ENCODE results near the gene HES7.

The HES7 gene

GRCh38 chr17:8095361-8095760 is 28.5 kb downstream of the HES7 start:
- Histone ChIP-seq H3K4me3 (replicated peaks; ENCODE audit: low read depth, low read length) (no peak overlapping the region), H3K27me3 (replicated peaks; ENCODE audit: control insufficient read depth, insufficient read depth, low read length) (no peaks in the 10 kb centered on the region; the same call in 1 of the 2 replicates)
- DNase-seq (ENCODE audit: extremely low read depth, insufficient read length), result no peak

DNA sequence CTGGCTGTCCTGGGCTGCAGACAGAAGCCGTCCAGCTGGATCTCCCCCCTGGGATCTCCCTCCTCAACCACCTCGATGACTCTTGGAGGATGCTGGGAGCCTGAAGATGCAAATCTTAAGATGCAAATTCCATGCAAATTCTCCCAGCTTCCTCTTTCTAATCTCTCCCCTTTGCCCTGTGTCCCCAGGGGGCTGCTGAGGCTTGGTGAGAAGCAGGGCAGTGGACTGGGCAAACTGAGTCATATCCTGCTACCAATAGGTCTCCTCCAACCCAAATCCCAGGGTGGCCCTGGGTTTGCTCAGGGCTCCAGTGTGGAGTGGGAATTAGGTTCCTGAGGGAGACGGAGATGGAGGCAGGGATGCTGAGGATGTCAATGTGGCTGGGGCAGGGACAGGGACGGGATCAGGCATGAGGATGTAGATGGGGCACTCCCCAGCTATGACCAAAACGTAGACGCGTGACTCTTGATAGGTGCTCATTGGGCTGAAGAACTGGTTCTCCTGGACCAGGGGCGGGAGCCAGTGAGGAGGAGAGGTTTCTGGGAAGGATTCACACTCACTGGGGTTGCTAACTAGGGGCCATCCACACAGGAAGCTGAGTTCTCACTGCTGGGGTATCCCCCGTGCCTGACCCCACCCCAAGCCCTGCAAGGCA is 32.7 kb downstream of the HES7 start:
- H3K27me3 ChIP-seq (replicated peaks; ENCODE audit: control insufficient read depth, insufficient read depth, low read length), result no peaks in the 10 kb centered on the region; the same call in 1 of the 2 replicates
- no peaks in the 10 kb centered on the region for H3K36me3 ChIP-seq (ENCODE audit: control insufficient read depth, insufficient read depth, low read length)
- peak; percentile 63 for DNase-seq (ENCODE audit: extremely low read depth, insufficient read length)
- no peak overlapping the region for H3K4me3 ChIP-seq (replicated peaks; ENCODE audit: low read depth, low read length)
- no peak for TF ChIP-seq CTCF (IDR thresholded peaks at IDR 0.05; ENCODE audit: insufficient read depth, low read length, poor library complexity, severe bottlenecking)

More at GRCh38 chr17:8095361-8095760, 28.5 kb downstream of the HES7 start:
- TF ChIP-seq CTCF (IDR thresholded peaks at IDR 0.05; ENCODE audit: insufficient read depth, low read length, poor library complexity, severe bottlenecking), result no peak
- H3K36me3 ChIP-seq (ENCODE audit: control insufficient read depth, insufficient read depth, low read length), result no peaks in the 10 kb centered on the region

DNA sequence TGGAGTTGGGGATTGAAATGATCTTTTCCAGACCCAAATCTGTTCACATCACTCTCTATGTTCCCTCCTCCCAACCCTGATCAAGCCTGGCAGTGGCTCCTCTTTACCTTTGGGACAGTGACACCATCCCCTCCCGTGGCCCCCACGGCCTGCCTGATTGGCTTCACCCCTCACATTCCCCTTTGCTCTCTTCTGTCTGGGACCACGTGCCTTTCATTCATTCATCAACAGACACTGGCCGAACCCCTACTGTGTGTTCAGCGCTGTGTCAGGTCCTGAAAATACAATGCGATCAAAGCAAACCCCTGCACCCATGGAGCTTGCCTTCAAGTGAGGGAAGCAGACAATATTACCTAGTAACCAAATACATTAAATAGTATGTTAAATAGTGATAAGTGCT is 34.2 kb downstream of the HES7 start:
- Histone ChIP-seq H3K27me3 (replicated peaks; ENCODE audit: control insufficient read depth, insufficient read depth, low read length) (no peaks in the 10 kb centered on the region; the same call in 1 of the 2 replicates), H3K36me3 (ENCODE audit: control insufficient read depth, insufficient read depth, low read length) (no peaks in the 10 kb centered on the region), H3K4me3 (replicated peaks; ENCODE audit: low read depth, low read length) (no peak overlapping the region)
- TF ChIP-seq CTCF (IDR thresholded peaks at IDR 0.05; ENCODE audit: insufficient read depth, low read length, poor library complexity, severe bottlenecking), result no peak
- no peak for DNase-seq (ENCODE audit: extremely low read depth, insufficient read length)

DNA sequence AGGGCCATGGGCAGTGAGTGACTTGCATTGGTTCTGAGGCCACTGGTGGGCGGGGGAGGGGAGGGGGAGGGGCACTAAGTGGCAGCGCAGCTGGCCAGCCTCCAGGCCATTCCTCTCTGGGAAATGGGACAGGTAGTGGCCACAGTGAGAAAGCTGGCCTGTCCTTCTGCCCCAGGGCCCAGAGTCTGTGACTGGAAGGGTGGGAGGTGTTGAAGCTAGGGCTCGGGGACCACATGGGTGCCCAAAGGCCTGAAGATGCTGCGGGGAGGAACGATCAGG is 36.0 kb downstream of the HES7 start:
- TF ChIP-seq CTCF (IDR thresholded peaks at IDR 0.05; ENCODE audit: insufficient read depth, low read length, poor library complexity, severe bottlenecking), result no peak
- no peaks in the 10 kb centered on the region for H3K36me3 ChIP-seq (ENCODE audit: control insufficient read depth, insufficient read depth, low read length)
- peaks cover 1% of the 10 kb centered on the region; the same call in 1 of the 2 replicates for H3K27me3 ChIP-seq (replicated peaks; ENCODE audit: control insufficient read depth, insufficient read depth, low read length)
- no peak for DNase-seq (ENCODE audit: extremely low read depth, insufficient read length)
- H3K4me3 ChIP-seq (replicated peaks; ENCODE audit: low read depth, low read length), result no peak overlapping the region

GRCh38 chr17:8087075-8087951 is 36.6 kb downstream of the HES7 start, which contains the start of gene ALOX12B:
Gene ALOX12B (minus strand): TSS chr17:8087716. CDS start chr17:8087442, 274 bp downstream.
- DNase-seq (ENCODE audit: extremely low read depth, insufficient read length), result no peak
- TF ChIP-seq CTCF (IDR thresholded peaks at IDR 0.05; ENCODE audit: insufficient read depth, low read length, poor library complexity, severe bottlenecking), result no peak
- H3K4me3 ChIP-seq (replicated peaks; ENCODE audit: low read depth, low read length), result no peak within 1 kb of the TSS
- no peaks in the 10 kb centered on the region for H3K36me3 ChIP-seq (ENCODE audit: control insufficient read depth, insufficient read depth, low read length)
- H3K27me3 ChIP-seq (replicated peaks; ENCODE audit: control insufficient read depth, insufficient read depth, low read length), result peaks cover 1% of the 10 kb centered on the region; the same call in 1 of the 2 replicates
